Vagina (tissue), 2 donors: Measurements from ENCODE around the gene LRRC51. TPM values are rescaled to one million over a fixed set of nuclear protein-coding genes. Genes with fewer than 3 reads are reported as not detected.

ENCODE experiments used
- DNase-seq, 2 donors: peaks; one replicate each; pipeline ENCODE4 v3.0.0-alpha.2; 2017; ENCODE audit errors: extremely low spot score in 2 of 2
- H3K27ac ChIP-seq: fragments of 200-600 bp; sonication (generic); one replicate; pipeline ENCODE4 v1.5.1; 2019
- H3K27me3 ChIP-seq: fragments of 200-600 bp; sonication (generic); one replicate; pipeline ENCODE4 v1.5.1; 2019
- H3K36me3 ChIP-seq, 2 donors: fragments of 200-600 bp; sonication (generic); one replicate each; pipeline ENCODE4 v1.5.1; 2017 to 2019
- H3K4me1 ChIP-seq: fragments of 200-600 bp; sonication (generic); one replicate; pipeline ENCODE4 v1.5.1; 2019
- H3K4me3 ChIP-seq, 2 donors: fragments of 200-600 bp; sonication (generic); 1 replicate in 1 of 2; 2 replicates in 1 of 2; pipeline ENCODE4 v1.5.1; 2016 to 2019
- H3K9me3 ChIP-seq: fragments of 200-600 bp; sonication (generic); one replicate; pipeline ENCODE4 v1.5.1; 2019
- POLR2A ChIP-seq, 2 donors: fragments of 450-650 bp; IDR thresholded peaks; one replicate each; pipeline ENCODE4 v1.6.1; 2017; ENCODE audit warnings: antibody characterized with exemption in 2 of 2, mild to moderate bottlenecking in 2 of 2, moderate library complexity in 2 of 2
- POLR2AphosphoS5 ChIP-seq, 2 donors: sonication (generic); formaldehyde crosslinking; IDR thresholded peaks; one replicate each; pipeline ENCODE4 v1.9.0; 2017; ENCODE audit warnings: antibody characterized with exemption in 2 of 2, mild to moderate bottlenecking in 2 of 2, low read depth in 1 of 2; ENCODE audit not compliant: insufficient read depth in 1 of 2
- intact Hi-C: fragments of 100-400 bp; cut with DNase I; formaldehyde crosslinking; loops from one replicate; pipeline ENCODE4 v1.15.1; 2023
- microRNA-seq: library from miRNA; unstranded; fragments of <30 nt; microRNA quantifications from one replicate; pipeline ENCODE4, GENCODE V29; 2017; ENCODE audit warnings: borderline number of aligned reads, borderline replicate concordance
- small RNA-seq: library from RNA; depleted of rRNA; stranded (forward); fragments of <200 nt; gene quantifications from one replicate; pipeline ENCODE3, GENCODE V24; 2016
- total RNA-seq: library from RNA; depleted of rRNA; stranded (reverse); fragments of >200 nt; gene quantifications from one replicate; pipeline ENCODE4 v1.2.3, GENCODE V29; 2016
- TF ChIP-seq, protein P1 (sequence below), 3 experiments: fragments of 450-650 bp in 2 of 3; fragments of 200-600 bp in 1 of 3; sonication (generic) in 1 of 3; IDR thresholded peaks; one replicate each; pipeline ENCODE4 v1.5.1; 2017 to 2019; ENCODE audit warnings: antibody characterized with exemption in 3 of 3, mild to moderate bottlenecking in 2 of 3, moderate library complexity in 2 of 3

LRRC51 gene
- total RNA-seq, 1 donor from 2014 or later = 5.6 TPM

DNA sequence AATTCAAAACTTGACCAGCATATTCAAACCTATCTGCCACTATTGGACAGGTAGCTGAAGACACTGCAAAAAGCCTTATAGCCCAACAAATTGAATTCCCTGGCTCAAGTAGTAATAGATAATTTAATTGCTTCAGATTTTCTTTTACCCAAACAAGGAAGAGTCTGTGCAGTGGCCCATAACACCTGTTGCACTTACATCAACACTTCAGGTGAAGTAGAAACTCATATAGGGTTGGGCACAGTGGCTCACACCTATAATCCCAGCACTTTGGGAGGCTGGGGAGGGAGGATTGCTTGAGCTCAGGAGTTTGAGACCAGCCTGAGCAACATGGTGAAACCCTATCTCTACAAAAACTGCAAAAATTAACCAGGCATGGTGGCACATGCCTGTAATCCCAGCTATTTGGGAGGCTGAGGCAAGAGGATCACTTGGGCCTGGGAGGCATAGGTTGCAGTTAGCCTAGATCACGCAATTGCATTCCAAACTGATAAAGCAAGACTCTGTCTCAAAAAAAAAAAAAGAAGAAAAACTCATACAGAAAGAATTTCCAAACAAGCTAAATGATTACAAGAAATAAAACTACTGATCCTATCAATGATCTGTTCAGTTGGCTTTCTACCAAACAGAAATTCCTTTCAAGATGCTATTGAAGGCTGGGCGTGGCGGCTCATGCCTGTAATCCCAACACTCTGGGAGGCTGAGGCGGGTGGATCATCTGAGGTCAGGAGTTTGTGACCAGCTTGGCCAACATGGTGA lies 64.3 kb downstream of the LRRC51 start:
- intact Hi-C loops = loop anchor here (10.0 kb wide), 1 partner anchor 270 kb away; no protein-coding TSS in a partner anchor

More for the DNA sequence above, 64.3 kb downstream of the LRRC51 start:
- Histone ChIP-seq H3K9me3 (no peaks in the 10 kb centered on the region), H3K27me3 (no peaks in the 10 kb centered on the region), H3K4me3 (no peak overlapping the region), H3K4me1 (no peaks in the 10 kb centered on the region), H3K27ac (no peak overlapping the region), H3K36me3 (no peaks in the 10 kb centered on the region)
- DNase-seq = no peak
- TF ChIP-seq, protein P1, sequence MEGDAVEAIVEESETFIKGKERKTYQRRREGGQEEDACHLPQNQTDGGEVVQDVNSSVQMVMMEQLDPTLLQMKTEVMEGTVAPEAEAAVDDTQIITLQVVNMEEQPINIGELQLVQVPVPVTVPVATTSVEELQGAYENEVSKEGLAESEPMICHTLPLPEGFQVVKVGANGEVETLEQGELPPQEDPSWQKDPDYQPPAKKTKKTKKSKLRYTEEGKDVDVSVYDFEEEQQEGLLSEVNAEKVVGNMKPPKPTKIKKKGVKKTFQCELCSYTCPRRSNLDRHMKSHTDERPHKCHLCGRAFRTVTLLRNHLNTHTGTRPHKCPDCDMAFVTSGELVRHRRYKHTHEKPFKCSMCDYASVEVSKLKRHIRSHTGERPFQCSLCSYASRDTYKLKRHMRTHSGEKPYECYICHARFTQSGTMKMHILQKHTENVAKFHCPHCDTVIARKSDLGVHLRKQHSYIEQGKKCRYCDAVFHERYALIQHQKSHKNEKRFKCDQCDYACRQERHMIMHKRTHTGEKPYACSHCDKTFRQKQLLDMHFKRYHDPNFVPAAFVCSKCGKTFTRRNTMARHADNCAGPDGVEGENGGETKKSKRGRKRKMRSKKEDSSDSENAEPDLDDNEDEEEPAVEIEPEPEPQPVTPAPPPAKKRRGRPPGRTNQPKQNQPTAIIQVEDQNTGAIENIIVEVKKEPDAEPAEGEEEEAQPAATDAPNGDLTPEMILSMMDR (IDR thresholded peaks at IDR 0.05) = no peak
- TF ChIP-seq POLR2AphosphoS5 (IDR thresholded peaks at IDR 0.05; ENCODE audit: insufficient read depth in 1 of 2, low read depth in 1 of 2) (no peak), POLR2A (IDR thresholded peaks at IDR 0.05) (no peak)

Small RNAs within 50 kb of the gene (microRNA-seq; reads per million reads assigned to microRNA genes)
- gene MIR3165 = not detected

Small RNAs within 50 kb of the gene (small RNA-seq; reads per million reads assigned to genes)
- gene MIR3165 = not detected
- not detected for gene RNU6-72P

Other genes with a start within 250 kb of the LRRC51 start
- gene DEFB108B, start 247.7 kb upstream of the LRRC51 start, total RNA-seq = not detected
- gene DEFB131B, start 202.4 kb upstream of the LRRC51 start, total RNA-seq = not detected
- 1.7 TPM for gene XNDC1N, start 152.3 kb upstream of the LRRC51 start, total RNA-seq
- gene RNF121, start 151.8 kb upstream of the LRRC51 start, total RNA-seq = 21.1 TPM
- 2.7 TPM for gene IL18BP, start 81.9 kb upstream of the LRRC51 start, total RNA-seq
- 314 TPM for gene NUMA1, start 308 bp upstream of the LRRC51 start, total RNA-seq
- gene LAMTOR1, start 22.4 kb downstream of the LRRC51 start, total RNA-seq = 87.4 TPM
- not detected for gene TOMT, start 25.1 kb downstream of the LRRC51 start, total RNA-seq
- 19.9 TPM for gene ANAPC15, start 31.8 kb downstream of the LRRC51 start, total RNA-seq
- gene FOLR3, start 54.9 kb downstream of the LRRC51 start, total RNA-seq = not detected
- not detected for gene FOLR1, start 111.3 kb downstream of the LRRC51 start, total RNA-seq
- 19.4 TPM for gene FOLR2, start 135.9 kb downstream of the LRRC51 start, total RNA-seq
- 69.2 TPM for gene INPPL1, start 143.9 kb downstream of the LRRC51 start, total RNA-seq
- 3.4 TPM for gene PHOX2A, start 163.3 kb downstream of the LRRC51 start, total RNA-seq